K562 (cell line): Measurements from ENCODE around the gene FGD6. TPM values are rescaled to one million over a fixed set of nuclear protein-coding genes. Genes with fewer than 3 reads are reported as not detected.

ENCODE experiments used
- ATAC-seq: fragments of 200-7000 bp; cut with Tn5 transposase; 3 replicates; pipeline ENCODE4 v1.9.1; 2020; ENCODE audit warnings: moderate library complexity
- BruUV-seq: library from RNA; stranded (reverse); fragments of 400-500 nt; replicated peaks from 2 replicates; lab custom pipeline; 2021; lab: Mats Ljungman, UMichigan
- CTCF ChIA-PET: fragments of 300-600 bp; formaldehyde crosslinking; extraction: SDS; loops from one replicate; lab custom pipeline; 2021; ENCODE audit warnings: low intra/inter-chr PET ratio; lab: Yijun Ruan, JAX
- POLR2A ChIA-PET: fragments of 300-600, 350-650 bp; sonication (Branson Sonifier 250); formaldehyde crosslinking; extraction: SDS; loops from one replicate; lab custom pipeline; 2021; ENCODE audit warnings: antibody characterized with exemption, inconsistent platforms; lab: Yijun Ruan, JAX
- DNase-seq, 4 experiments: peaks; one replicate each; pipeline versions ENCODE4 v3.0.0 to v3.0.0-alpha.2; 2011 to 2018; ENCODE audit warnings: low spot score in 3 of 4, mixed read lengths in 3 of 4; ENCODE audit errors: extremely low read depth in 1 of 4
- FAIRE-seq: peaks from 2 replicates; lab custom pipeline; 2011; peaks lifted over from hg19 to GRCh38; lab: Jason Lieb, UNC
- H2AFZ ChIP-seq: 2 replicates; pipeline ENCODE4 v1.6.0; 2011; ENCODE audit warnings: low read depth, low read length, control low read depth, inconsistent platforms
- H3K27ac ChIP-seq: fragments of 200-600 bp; 3 replicates; pipeline ENCODE4 v1.8.0; 2011; ENCODE audit warnings: low read depth, mild to moderate bottlenecking, control low read depth, inconsistent platforms, low read length, moderate library complexity, mixed read lengths; ENCODE audit errors: extremely low read depth
- H3K27me3 ChIP-seq, 2 experiments: fragments of 300-600 bp in 1 of 2; 2 replicates in 1 of 2; 3 replicates in 1 of 2; pipeline versions ENCODE4 v1.6.0 to v1.8.0; 2011; ENCODE audit warnings: inconsistent platforms in 2 of 2, low read length in 2 of 2, mild to moderate bottlenecking in 1 of 2, mixed read lengths in 1 of 2, moderate library complexity in 1 of 2; ENCODE audit not compliant: control insufficient read depth in 2 of 2, insufficient read depth in 2 of 2
- H3K36me3 ChIP-seq: fragments of 300-600 bp; 3 replicates; pipeline ENCODE4 v1.8.0; 2011; ENCODE audit warnings: mild to moderate bottlenecking, low read length, inconsistent platforms; ENCODE audit not compliant: control insufficient read depth, insufficient read depth
- H3K4me1 ChIP-seq, 2 experiments: fragments of 200-600 bp in 1 of 2; replicated peaks in 1 of 2; 2 replicates in 1 of 2; 3 replicates in 1 of 2; pipeline versions ENCODE4 v1.5.1 to v1.8.0; 2011; ENCODE audit warnings: inconsistent platforms in 2 of 2, low read length in 2 of 2, mild to moderate bottlenecking in 1 of 2, mixed read lengths in 1 of 2, moderate library complexity in 1 of 2; ENCODE audit not compliant: control insufficient read depth in 2 of 2, insufficient read depth in 2 of 2
- H3K4me2 ChIP-seq: 2 replicates; pipeline ENCODE4 v1.6.1; 2011; ENCODE audit warnings: low read length, control low read depth, inconsistent platforms, mixed read lengths; ENCODE audit not compliant: insufficient read depth
- H3K4me3 ChIP-seq: fragments of 200-600 bp; sonication (generic), shearing (Covaris generic); 2 replicates; pipeline ENCODE4 v1.5.1; 2016; ENCODE audit warnings: control low read depth, inconsistent platforms
- H3K79me2 ChIP-seq: fragments of 200-600 bp; 3 replicates; pipeline ENCODE4 v1.8.0; 2011; ENCODE audit warnings: low read length, inconsistent platforms; ENCODE audit not compliant: control insufficient read depth, insufficient read depth
- H3K9ac ChIP-seq, 2 experiments: 2 replicates each; pipeline versions ENCODE4 v1.6.0 to v1.6.1; 2011; ENCODE audit warnings: low read depth in 2 of 2, low read length in 2 of 2, control low read depth in 1 of 2, inconsistent platforms in 1 of 2, mild to moderate bottlenecking in 1 of 2, mixed read lengths in 1 of 2; ENCODE audit not compliant: insufficient read depth in 1 of 2
- H3K9me1 ChIP-seq: one replicate; pipeline ENCODE4 v1.6.0; 2011; ENCODE audit warnings: inconsistent platforms, mild to moderate bottlenecking, low read length, moderate library complexity; ENCODE audit not compliant: control insufficient read depth, insufficient read depth
- H3K9me3 ChIP-seq: replicated peaks from 2 replicates; pipeline ENCODE4 v1.5.1; 2011; ENCODE audit warnings: low read depth, low read length, inconsistent platforms; ENCODE audit not compliant: control insufficient read depth, insufficient read depth
- H4K20me1 ChIP-seq: replicated peaks from 2 replicates; pipeline ENCODE4 v1.6.1; 2011; ENCODE audit warnings: low read length, inconsistent platforms, mixed read lengths; ENCODE audit not compliant: control insufficient read depth, insufficient read depth
- CEBPZ ChIP-seq: fragments of 150-350 bp; IDR thresholded peaks from 2 replicates; pipeline ENCODE4 v1.6.1; 2014; ENCODE audit warnings: low read depth, mild to moderate bottlenecking, low read length, borderline replicate concordance
- HCFC1 ChIP-seq: IDR thresholded peaks from 2 replicates; pipeline ENCODE4 v1.6.1; 2012; ENCODE audit warnings: low read depth, low read length, improper control_type of control experiment
- NR2C1 ChIP-seq, 2 experiments: fragments of 450-650 bp; IDR thresholded peaks; 2 replicates each; pipeline ENCODE4 v1.6.1; 2017; ENCODE audit warnings: mild to moderate bottlenecking in 2 of 2, antibody characterized with exemption in 1 of 2, inconsistent platforms in 1 of 2, missing compliant biosample characterization in 1 of 2, missing genetic modification characterization in 1 of 2
- ZEB2 ChIP-seq: fragments of 450-650 bp; IDR thresholded peaks from 2 replicates; pipeline ENCODE4 v1.6.1; 2016
- ZNF274 ChIP-seq: IDR thresholded peaks from 2 replicates; pipeline ENCODE4 v1.6.1; 2011; ENCODE audit warnings: low read depth, mild to moderate bottlenecking, low read length, moderate library complexity, borderline replicate concordance
- ZNF324 ChIP-seq: fragments of 250-450 bp; sonication (Bioruptor Pico); IDR thresholded peaks from 2 replicates; pipeline ENCODE4 v1.4.0; 2020; ENCODE audit warnings: mild to moderate bottlenecking
- WGBS: fragments of 100-300 bp; shearing (Covaris generic); methylation state at CpG from one replicate; pipeline ENCODE4 v1.1.6; 2016; ENCODE audit warnings: low coverage, mixed read lengths; ENCODE audit not compliant: insufficient coverage; ENCODE audit errors: missing lambda C conversion rate; 5-methylcytosine and 5-hydroxymethylcytosine counted together
- in situ Hi-C: fragments of 300-500 bp; cut with MboI; formaldehyde crosslinking; loops from 4 replicates; pipeline ENCODE4 v1.15.0; 2018; ENCODE audit warnings: inconsistent platforms, mixed read lengths
- intact Hi-C: fragments of 100-400 bp; cut with micrococcal nuclease; formaldehyde crosslinking; loops from 2 replicates; pipeline ENCODE4 v1.14.2; 2022
- polyA plus RNA-seq, 8 experiments: library from polyadenylated mRNA; depleted of rRNA in 4 of 8; stranded (reverse) in 5 of 8; unstranded in 3 of 8; fragments of >200 nt; fragmentation: Nextera tagmentation in 2 of 8; fragmentation: Illumina TruSeq in 1 of 8; extraction: Ambion mirVana in 2 of 8; extraction: Trizol in 1 of 8; gene quantifications; 2 replicates each; pipeline versions ENCODE4 v1.2.1 to v1.2.3, GENCODE V29; 2011 to 2014; ENCODE audit warnings: inconsistent platforms in 1 of 8, missing spikeins in 1 of 8
- total RNA-seq, 7 experiments: library from RNA; depleted of rRNA in 6 of 7; stranded (reverse); fragments of >200 nt in 6 of 7; fragmentation: Illumina TruSeq in 2 of 7; extraction: Trizol in 2 of 7; gene quantifications; 2 replicates each; pipeline versions ENCODE4 v1.2.1 to v1.2.3, GENCODE V29; 2011 to 2021; ENCODE audit warnings: low replicate concordance in 1 of 7
- TF ChIP-seq, protein P1 (sequence below): fragments of 450-650 bp; IDR thresholded peaks from 2 replicates; pipeline ENCODE4 v1.6.1; 2014; ENCODE audit warnings: low read depth, mild to moderate bottlenecking, moderate library complexity, borderline replicate concordance
- TF ChIP-seq, protein P2 (sequence below): fragments of 450-650 bp; IDR thresholded peaks from 2 replicates; pipeline ENCODE4 v1.6.1; 2016; ENCODE audit warnings: low read depth

The FGD6 gene
- total and polyA plus RNA-seq, 9 of the 15 experiments (the other 6 are each of a cell fraction or from before 2014, with no cell fraction given) = 1.5 to 11.1 (median 5.8) TPM

DNA sequence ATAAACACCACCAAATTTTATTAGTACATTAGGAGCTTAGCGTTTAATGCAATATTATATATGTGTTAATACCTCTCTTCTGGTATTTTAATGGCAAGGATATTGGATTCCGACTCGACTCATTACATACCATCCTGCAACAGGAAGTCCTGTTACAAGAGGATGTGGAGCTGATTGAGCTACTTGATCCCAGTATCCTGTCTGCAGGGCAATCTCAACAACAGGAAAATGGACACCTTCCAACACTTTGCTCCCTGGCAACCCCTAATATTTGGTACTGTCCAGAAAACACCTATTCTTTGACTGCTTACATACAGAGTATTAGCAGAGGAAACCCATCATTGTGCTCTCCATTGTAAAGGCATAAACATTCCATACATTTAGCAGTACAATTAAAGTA lies 45.5 kb upstream of the FGD6 start:
- POLR2A ChIA-PET = interaction anchor here (0.5 to 1.6 kb wide), 3 partner anchors 9 to 33 kb away, joined by 3 to 6 read pairs (median 3); no protein-coding TSS in a partner anchor
- no peak for FAIRE-seq
- TF ChIP-seq HCFC1 (no peak), NR2C1 (IDR thresholded peaks at IDR 0.05) (no peak), NR2C1 (tag; IDR thresholded peaks at IDR 0.05) (no peak), ZNF274 (no peak), ZNF324 (CRISPR knock-in tag) (no peak), CEBPZ (no peak), ZEB2 (no peak)
- TF ChIP-seq, protein P1, sequence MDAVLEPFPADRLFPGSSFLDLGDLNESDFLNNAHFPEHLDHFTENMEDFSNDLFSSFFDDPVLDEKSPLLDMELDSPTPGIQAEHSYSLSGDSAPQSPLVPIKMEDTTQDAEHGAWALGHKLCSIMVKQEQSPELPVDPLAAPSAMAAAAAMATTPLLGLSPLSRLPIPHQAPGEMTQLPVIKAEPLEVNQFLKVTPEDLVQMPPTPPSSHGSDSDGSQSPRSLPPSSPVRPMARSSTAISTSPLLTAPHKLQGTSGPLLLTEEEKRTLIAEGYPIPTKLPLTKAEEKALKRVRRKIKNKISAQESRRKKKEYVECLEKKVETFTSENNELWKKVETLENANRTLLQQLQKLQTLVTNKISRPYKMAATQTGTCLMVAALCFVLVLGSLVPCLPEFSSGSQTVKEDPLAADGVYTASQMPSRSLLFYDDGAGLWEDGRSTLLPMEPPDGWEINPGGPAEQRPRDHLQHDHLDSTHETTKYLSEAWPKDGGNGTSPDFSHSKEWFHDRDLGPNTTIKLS = no peak
- TF ChIP-seq, protein P2, sequence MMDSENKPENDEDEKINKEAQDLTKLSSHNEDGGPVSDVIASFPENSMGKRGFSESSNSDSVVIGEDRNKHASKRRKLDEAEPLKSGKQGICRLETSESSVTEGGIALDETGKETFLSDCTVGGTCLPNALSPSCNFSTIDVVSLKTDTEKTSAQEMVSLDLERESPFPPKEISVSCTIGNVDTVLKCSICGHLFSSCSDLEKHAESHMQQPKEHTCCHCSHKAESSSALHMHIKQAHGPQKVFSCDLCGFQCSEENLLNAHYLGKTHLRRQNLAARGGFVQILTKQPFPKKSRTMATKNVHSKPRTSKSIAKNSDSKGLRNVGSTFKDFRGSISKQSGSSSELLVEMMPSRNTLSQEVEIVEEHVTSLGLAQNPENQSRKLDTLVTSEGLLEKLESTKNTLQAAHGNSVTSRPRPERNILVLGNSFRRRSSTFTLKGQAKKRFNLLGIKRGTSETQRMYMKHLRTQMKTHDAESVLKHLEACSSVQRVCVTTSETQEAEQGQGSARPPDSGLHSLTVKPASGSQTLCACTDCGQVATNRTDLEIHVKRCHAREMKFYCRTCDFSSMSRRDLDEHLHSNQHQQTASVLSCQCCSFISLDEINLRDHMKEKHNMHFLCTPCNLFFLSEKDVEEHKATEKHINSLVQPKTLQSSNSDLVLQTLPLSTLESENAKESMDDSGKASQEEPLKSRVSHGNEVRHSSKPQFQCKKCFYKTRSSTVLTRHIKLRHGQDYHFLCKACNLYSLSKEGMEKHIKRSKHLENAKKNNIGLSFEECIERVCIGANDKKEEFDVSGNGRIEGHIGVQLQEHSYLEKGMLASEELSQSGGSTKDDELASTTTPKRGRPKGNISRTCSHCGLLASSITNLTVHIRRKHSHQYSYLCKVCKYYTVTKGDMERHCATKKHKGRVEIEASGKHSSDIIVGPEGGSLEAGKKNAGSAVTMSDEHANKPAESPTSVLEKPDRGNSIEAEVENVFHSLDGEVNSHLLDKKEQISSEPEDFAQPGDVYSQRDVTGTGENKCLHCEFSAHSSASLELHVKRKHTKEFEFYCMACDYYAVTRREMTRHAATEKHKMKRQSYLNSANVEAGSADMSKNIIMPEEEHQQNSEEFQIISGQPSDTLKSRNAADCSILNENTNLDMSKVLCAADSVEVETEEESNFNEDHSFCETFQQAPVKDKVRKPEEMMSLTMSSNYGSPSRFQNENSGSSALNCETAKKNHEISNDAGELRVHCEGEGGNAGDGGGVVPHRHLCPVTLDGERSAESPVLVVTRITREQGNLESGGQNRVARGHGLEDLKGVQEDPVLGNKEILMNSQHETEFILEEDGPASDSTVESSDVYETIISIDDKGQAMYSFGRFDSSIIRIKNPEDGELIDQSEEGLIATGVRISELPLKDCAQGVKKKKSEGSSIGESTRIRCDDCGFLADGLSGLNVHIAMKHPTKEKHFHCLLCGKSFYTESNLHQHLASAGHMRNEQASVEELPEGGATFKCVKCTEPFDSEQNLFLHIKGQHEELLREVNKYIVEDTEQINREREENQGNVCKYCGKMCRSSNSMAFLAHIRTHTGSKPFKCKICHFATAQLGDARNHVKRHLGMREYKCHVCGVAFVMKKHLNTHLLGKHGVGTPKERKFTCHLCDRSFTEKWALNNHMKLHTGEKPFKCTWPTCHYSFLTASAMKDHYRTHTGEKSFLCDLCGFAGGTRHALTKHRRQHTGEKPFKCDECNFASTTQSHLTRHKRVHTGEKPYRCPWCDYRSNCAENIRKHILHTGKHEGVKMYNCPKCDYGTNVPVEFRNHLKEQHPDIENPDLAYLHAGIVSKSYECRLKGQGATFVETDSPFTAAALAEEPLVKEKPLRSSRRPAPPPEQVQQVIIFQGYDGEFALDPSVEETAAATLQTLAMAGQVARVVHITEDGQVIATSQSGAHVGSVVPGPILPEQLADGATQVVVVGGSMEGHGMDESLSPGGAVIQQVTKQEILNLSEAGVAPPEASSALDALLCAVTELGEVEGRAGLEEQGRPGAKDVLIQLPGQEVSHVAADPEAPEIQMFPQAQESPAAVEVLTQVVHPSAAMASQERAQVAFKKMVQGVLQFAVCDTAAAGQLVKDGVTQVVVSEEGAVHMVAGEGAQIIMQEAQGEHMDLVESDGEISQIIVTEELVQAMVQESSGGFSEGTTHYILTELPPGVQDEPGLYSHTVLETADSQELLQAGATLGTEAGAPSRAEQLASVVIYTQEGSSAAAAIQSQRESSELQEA = no peak

More for the DNA sequence above, 45.5 kb upstream of the FGD6 start:
- ATAC-seq (no peak), DNase-seq (no peak)
- H3K27ac ChIP-seq = no peak overlapping the region
- in situ Hi-C loops = no loop called here
- WGBS = 91% methylated on average over 3 of the region's 3 CpGs
- no peaks in the 10 kb centered on the region for H3K9me1 ChIP-seq
- no peak overlapping the region for H2AFZ ChIP-seq
- no peaks in the 10 kb centered on the region for H3K79me2 ChIP-seq
- no peaks in the 10 kb centered on the region for H3K9me3 ChIP-seq
- no peaks in the 10 kb centered on the region for H4K20me1 ChIP-seq
- peaks cover 31% of the 10 kb centered on the region; the same call in 1 of the 3 replicates for H3K36me3 ChIP-seq
- no peaks in the 10 kb centered on the region for H3K4me1 ChIP-seq
- intact Hi-C loops = no loop called here
- H3K9ac ChIP-seq = no peak overlapping the region
- H3K4me2 ChIP-seq = no peak overlapping the region
- BruUV-seq = no TSS peak
- CTCF ChIA-PET = interaction anchor here (0.6 kb wide), 1 partner anchor 148 kb away, joined by 3 read pairs; no protein-coding TSS in a partner anchor
- no peak overlapping the region for H3K4me3 ChIP-seq
- H3K27me3 ChIP-seq = no peaks in the 10 kb centered on the region
